Uterus (tissue), 4 donors: ENCODE measurements around the gene FSTL5. TPM values are rescaled to one million over a fixed set of nuclear protein-coding genes. Genes with fewer than 3 reads are reported as not detected.

Source experiments
- DNase-seq, 2 donors: peaks; one replicate each; pipeline ENCODE4 v3.0.0-alpha.2; 2019 to 2020
- H3K27ac ChIP-seq, 2 donors: fragments of 200-600 bp; sonication (generic); 1 replicate in 1 of 2; 2 replicates in 1 of 2; pipeline ENCODE4 v1.5.1; 2016 to 2018
- H3K27me3 ChIP-seq, 2 donors: fragments of 200-600 bp; sonication (generic); one replicate each; pipeline ENCODE4 v1.5.1; 2018 to 2019; ENCODE audit warnings: control low read depth in 1 of 2
- H3K36me3 ChIP-seq, 2 donors: fragments of 200-600 bp; sonication (generic); one replicate each; pipeline ENCODE4 v1.5.1; 2019; ENCODE audit warnings: control low read depth in 1 of 2
- H3K4me1 ChIP-seq, 2 donors: fragments of 200-600 bp; sonication (generic); one replicate each; pipeline ENCODE4 v1.5.1; 2018 to 2019; ENCODE audit warnings: control low read depth in 1 of 2
- H3K4me3 ChIP-seq, 2 donors: fragments of 200-600 bp; sonication (generic); 1 replicate in 1 of 2; 2 replicates in 1 of 2; pipeline ENCODE4 v1.5.1; 2018 to 2019; ENCODE audit warnings: mild to moderate bottlenecking in 1 of 2
- H3K9me3 ChIP-seq, 2 donors: fragments of 200-600 bp; sonication (generic); one replicate each; pipeline ENCODE4 v1.5.1; 2019; ENCODE audit warnings: control low read depth in 1 of 2
- CTCF ChIP-seq, 4 experiments: fragments of 200-600 bp in 2 of 4; fragments of 450-650 bp in 2 of 4; sonication (generic) in 2 of 4; IDR thresholded peaks; one replicate each; pipeline ENCODE4 v1.5.1; 2016 to 2019; ENCODE audit warnings: antibody characterized with exemption in 4 of 4, mild to moderate bottlenecking in 2 of 4, moderate library complexity in 1 of 4
- POLR2A ChIP-seq, 2 donors: fragments of 450-650 bp; IDR thresholded peaks; one replicate each; pipeline ENCODE4 v1.6.1; 2016; ENCODE audit warnings: antibody characterized with exemption in 2 of 2, mild to moderate bottlenecking in 1 of 2, moderate library complexity in 1 of 2
- intact Hi-C: fragments of 100-400 bp; cut with DNase I; formaldehyde crosslinking; loops from one replicate; pipeline ENCODE4 v1.15.1; 2023; ENCODE audit warnings: low total_unique reads
- total RNA-seq, 4 donors: library from RNA; depleted of rRNA in 3 of 4; stranded (reverse); fragments of >200 nt in 3 of 4; gene quantifications; one replicate each; pipeline versions ENCODE4 v1.1.0 to v1.2.4, GENCODE V29; 2014 to 2023
- donor health status: DM: yes; HTN: yes; CAD: no.

The FSTL5 gene
- total RNA-seq, 4 donors from 2014 or later = 2.4 TPM; not detected in 3

GRCh38 chr4:161702287-161702686, 461.5 kb downstream of the FSTL5 start:
- Histone ChIP-seq H3K4me1 (no peaks in the 10 kb centered on the region), H3K27me3 (no peaks in the 10 kb centered on the region), H3K36me3 (no peaks in the 10 kb centered on the region), H3K27ac (no peak overlapping the region), H3K4me3 (no peak overlapping the region), H3K9me3 (no peaks in the 10 kb centered on the region)
- intact Hi-C loops = no loop called here
- no peak for DNase-seq
- TF ChIP-seq POLR2A (IDR thresholded peaks at IDR 0.05) (no peak), CTCF (IDR thresholded peaks at IDR 0.05) (no peak)

GRCh38 chr4:161696944-161697343, 466.9 kb downstream of the FSTL5 start:
- Histone ChIP-seq H3K27me3 (no peaks in the 10 kb centered on the region), H3K4me1 (no peaks in the 10 kb centered on the region), H3K9me3 (no peaks in the 10 kb centered on the region), H3K36me3 (no peaks in the 10 kb centered on the region), H3K4me3 (no peak overlapping the region), H3K27ac (no peak overlapping the region)
- intact Hi-C loops = no loop called here
- no peak for DNase-seq
- TF ChIP-seq CTCF (IDR thresholded peaks at IDR 0.05) (no peak), POLR2A (IDR thresholded peaks at IDR 0.05) (no peak)

- Histone ChIP-seq H3K27ac (no peak overlapping the region), H3K36me3 (no peaks in the 10 kb centered on the region), H3K27me3 (no peaks in the 10 kb centered on the region), H3K4me3 (no peak overlapping the region), H3K4me1 (no peaks in the 10 kb centered on the region), H3K9me3 (no peaks in the 10 kb centered on the region)
- no peak for DNase-seq
- TF ChIP-seq POLR2A (IDR thresholded peaks at IDR 0.05) (no peak), CTCF (IDR thresholded peaks at IDR 0.05) (no peak)
- intact Hi-C loops = no loop called here
Observed at GRCh38 chr4:161680146-161680545, 483.7 kb downstream of the FSTL5 start.

GRCh38 chr4:161664740-161665139, 499.1 kb downstream of the FSTL5 start:
- TF ChIP-seq POLR2A (IDR thresholded peaks at IDR 0.05) = no peak
- no peak for TF ChIP-seq CTCF (IDR thresholded peaks at IDR 0.05)
- Histone ChIP-seq H3K36me3 (no peaks in the 10 kb centered on the region), H3K27me3 (no peaks in the 10 kb centered on the region), H3K4me1 (no peaks in the 10 kb centered on the region), H3K9me3 (no peaks in the 10 kb centered on the region), H3K4me3 (no peak overlapping the region), H3K27ac (no peak overlapping the region)
- DNase-seq = no peak
- intact Hi-C loops = no loop called here

- H3K27me3 ChIP-seq = no peaks in the 10 kb centered on the region
- TF ChIP-seq POLR2A (IDR thresholded peaks at IDR 0.05) (no peak), CTCF (IDR thresholded peaks at IDR 0.05) (no peak)
- H3K4me1 ChIP-seq = no peaks in the 10 kb centered on the region
- no peak overlapping the region for H3K4me3 ChIP-seq
- no peak for DNase-seq
- no peak overlapping the region for H3K27ac ChIP-seq
- intact Hi-C loops = no loop called here
- H3K36me3 ChIP-seq = no peaks in the 10 kb centered on the region
- no peaks in the 10 kb centered on the region for H3K9me3 ChIP-seq
Observed at GRCh38 chr4:161663844-161664243, 500.0 kb downstream of the FSTL5 start.
